ENCODE data around the gene DEFB131A.
"Not testable (repeated sequence)": the region's sequence is repeated elsewhere in the genome, so short reads cannot be mapped to it uniquely, and the experiment has no call there.

DNA sequence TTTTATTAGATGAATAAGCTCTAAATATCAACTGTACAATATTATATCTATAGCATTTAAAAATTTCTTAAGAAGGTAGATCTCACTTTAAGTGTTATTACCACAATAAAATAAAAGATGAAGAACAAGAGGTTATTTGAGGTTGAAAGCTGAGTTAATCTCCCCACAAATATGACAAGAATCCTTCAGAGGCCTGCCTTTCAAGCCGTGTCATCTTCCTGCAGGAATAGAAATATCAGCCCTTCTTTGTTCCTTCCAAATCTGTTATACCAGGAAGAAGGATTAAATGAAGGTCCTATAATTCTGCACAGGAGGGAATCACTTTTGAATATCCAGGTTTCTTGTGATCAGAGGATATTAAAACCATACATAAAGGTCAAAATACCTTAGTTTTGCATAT, 18.3 kb upstream of the DEFB131A start:
- not testable (repeated sequence) for TF ChIP-seq RFX5 (IDR thresholded peaks at IDR 0.05; ENCODE audit: low read length); TAF1 (IDR thresholded peaks at IDR 0.05; ENCODE audit: borderline replicate concordance, low read depth, low read length); ELF1 (IDR thresholded peaks at IDR 0.05); MXI1 (IDR thresholded peaks at IDR 0.05; ENCODE audit: low read depth, low read length); POLR2AphosphoS5 (IDR thresholded peaks at IDR 0.05; ENCODE audit: low read depth, low read length); RAD21 (IDR thresholded peaks at IDR 0.05; ENCODE audit: low read length)
- TF ChIP-seq, protein P1, sequence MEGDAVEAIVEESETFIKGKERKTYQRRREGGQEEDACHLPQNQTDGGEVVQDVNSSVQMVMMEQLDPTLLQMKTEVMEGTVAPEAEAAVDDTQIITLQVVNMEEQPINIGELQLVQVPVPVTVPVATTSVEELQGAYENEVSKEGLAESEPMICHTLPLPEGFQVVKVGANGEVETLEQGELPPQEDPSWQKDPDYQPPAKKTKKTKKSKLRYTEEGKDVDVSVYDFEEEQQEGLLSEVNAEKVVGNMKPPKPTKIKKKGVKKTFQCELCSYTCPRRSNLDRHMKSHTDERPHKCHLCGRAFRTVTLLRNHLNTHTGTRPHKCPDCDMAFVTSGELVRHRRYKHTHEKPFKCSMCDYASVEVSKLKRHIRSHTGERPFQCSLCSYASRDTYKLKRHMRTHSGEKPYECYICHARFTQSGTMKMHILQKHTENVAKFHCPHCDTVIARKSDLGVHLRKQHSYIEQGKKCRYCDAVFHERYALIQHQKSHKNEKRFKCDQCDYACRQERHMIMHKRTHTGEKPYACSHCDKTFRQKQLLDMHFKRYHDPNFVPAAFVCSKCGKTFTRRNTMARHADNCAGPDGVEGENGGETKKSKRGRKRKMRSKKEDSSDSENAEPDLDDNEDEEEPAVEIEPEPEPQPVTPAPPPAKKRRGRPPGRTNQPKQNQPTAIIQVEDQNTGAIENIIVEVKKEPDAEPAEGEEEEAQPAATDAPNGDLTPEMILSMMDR (IDR thresholded peaks at IDR 0.05) = not testable (repeated sequence)
- TF ChIP-seq, protein P2, sequence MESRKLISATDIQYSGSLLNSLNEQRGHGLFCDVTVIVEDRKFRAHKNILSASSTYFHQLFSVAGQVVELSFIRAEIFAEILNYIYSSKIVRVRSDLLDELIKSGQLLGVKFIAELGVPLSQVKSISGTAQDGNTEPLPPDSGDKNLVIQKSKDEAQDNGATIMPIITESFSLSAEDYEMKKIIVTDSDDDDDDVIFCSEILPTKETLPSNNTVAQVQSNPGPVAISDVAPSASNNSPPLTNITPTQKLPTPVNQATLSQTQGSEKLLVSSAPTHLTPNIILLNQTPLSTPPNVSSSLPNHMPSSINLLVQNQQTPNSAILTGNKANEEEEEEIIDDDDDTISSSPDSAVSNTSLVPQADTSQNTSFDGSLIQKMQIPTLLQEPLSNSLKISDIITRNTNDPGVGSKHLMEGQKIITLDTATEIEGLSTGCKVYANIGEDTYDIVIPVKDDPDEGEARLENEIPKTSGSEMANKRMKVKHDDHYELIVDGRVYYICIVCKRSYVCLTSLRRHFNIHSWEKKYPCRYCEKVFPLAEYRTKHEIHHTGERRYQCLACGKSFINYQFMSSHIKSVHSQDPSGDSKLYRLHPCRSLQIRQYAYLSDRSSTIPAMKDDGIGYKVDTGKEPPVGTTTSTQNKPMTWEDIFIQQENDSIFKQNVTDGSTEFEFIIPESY (IDR thresholded peaks at IDR 0.05; ENCODE audit: borderline replicate concordance, low read depth) = not testable (repeated sequence)
- TF ChIP-seq, protein P3, sequence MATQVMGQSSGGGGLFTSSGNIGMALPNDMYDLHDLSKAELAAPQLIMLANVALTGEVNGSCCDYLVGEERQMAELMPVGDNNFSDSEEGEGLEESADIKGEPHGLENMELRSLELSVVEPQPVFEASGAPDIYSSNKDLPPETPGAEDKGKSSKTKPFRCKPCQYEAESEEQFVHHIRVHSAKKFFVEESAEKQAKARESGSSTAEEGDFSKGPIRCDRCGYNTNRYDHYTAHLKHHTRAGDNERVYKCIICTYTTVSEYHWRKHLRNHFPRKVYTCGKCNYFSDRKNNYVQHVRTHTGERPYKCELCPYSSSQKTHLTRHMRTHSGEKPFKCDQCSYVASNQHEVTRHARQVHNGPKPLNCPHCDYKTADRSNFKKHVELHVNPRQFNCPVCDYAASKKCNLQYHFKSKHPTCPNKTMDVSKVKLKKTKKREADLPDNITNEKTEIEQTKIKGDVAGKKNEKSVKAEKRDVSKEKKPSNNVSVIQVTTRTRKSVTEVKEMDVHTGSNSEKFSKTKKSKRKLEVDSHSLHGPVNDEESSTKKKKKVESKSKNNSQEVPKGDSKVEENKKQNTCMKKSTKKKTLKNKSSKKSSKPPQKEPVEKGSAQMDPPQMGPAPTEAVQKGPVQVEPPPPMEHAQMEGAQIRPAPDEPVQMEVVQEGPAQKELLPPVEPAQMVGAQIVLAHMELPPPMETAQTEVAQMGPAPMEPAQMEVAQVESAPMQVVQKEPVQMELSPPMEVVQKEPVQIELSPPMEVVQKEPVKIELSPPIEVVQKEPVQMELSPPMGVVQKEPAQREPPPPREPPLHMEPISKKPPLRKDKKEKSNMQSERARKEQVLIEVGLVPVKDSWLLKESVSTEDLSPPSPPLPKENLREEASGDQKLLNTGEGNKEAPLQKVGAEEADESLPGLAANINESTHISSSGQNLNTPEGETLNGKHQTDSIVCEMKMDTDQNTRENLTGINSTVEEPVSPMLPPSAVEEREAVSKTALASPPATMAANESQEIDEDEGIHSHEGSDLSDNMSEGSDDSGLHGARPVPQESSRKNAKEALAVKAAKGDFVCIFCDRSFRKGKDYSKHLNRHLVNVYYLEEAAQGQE (IDR thresholded peaks at IDR 0.05; ENCODE audit: low read depth, low read length) = not testable (repeated sequence)
- TF ChIP-seq, protein P4, sequence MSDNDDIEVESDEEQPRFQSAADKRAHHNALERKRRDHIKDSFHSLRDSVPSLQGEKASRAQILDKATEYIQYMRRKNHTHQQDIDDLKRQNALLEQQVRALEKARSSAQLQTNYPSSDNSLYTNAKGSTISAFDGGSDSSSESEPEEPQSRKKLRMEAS (IDR thresholded peaks at IDR 0.05; ENCODE audit: low read depth) = not testable (repeated sequence)
